ENCODE results near the gene SMYD3. TPM values are rescaled to one million over a fixed set of nuclear protein-coding genes. Genes with fewer than 3 reads are reported as not detected.

The SMYD3 gene
- total and polyA plus RNA-seq, 2 donors (not counting 3 experiments of a cell fraction or from before 2014, with no cell fraction given) = 16.0 to 32.1 TPM

DNA sequence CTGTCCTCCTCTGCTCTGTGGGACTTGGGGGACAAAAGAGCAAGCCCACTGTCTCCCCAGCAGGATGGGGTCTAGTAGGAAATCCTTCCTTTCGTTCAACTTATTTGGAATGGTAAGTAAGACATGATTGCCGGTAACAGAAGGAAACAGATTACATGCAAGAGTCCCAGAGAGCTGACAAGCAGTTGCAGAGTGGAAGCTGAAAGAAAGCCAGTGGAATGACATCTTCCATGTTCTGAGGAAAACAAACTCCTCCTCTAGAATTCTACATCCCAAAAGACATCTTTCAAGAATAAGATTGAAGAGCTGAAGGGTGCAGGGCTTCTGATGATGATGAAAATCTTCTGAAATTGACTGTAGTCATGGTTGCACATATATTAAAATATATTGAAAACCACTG lies 732.9 kb downstream of the SMYD3 start:
- H3K27ac ChIP-seq (ENCODE audit: insufficient read depth, low read depth, low read length) = no peak overlapping the region
- CTCF ChIA-PET = interaction anchor here (0.7 kb wide), 1 partner anchor 10 kb away, joined by 3 read pairs; no protein-coding TSS in a partner anchor

More for the DNA sequence above, 732.9 kb downstream of the SMYD3 start:
- BruUV-seq (replicated peaks) = no TSS peak
- H3K9me1 ChIP-seq (replicated peaks; ENCODE audit: control insufficient read depth, extremely low read depth, insufficient read depth, low read length) = no peaks in the 10 kb centered on the region
- intact Hi-C loops (cut with micrococcal nuclease) = no loop called here
- FAIRE-seq (no peak), DNase-seq (ENCODE audit: low read depth, low spot score) (no peak)
- no peak overlapping the region for H2AFZ ChIP-seq (ENCODE audit: low read depth, low read length)
- H3K79me2 ChIP-seq (ENCODE audit: control insufficient read depth, insufficient read depth, low read length) = no peaks in the 10 kb centered on the region
- no peaks in the 10 kb centered on the region for H3K36me3 ChIP-seq (ENCODE audit: control insufficient read depth in 2 of 2, extremely low read depth in 1 of 2, insufficient read depth in 2 of 2, low read length in 2 of 2)
- H3K4me2 ChIP-seq (ENCODE audit: insufficient read depth, low read length) = no peak overlapping the region
- no peaks in the 10 kb centered on the region for H4K20me1 ChIP-seq (replicated peaks; ENCODE audit: control insufficient read depth, extremely low read depth, insufficient read depth, low read length)
- TF ChIP-seq POLR2AphosphoS5 (IDR thresholded peaks at IDR 0.05; ENCODE audit: insufficient read depth, low read depth, low read length) (no peak), FOS (IDR thresholded peaks at IDR 0.05; ENCODE audit: borderline replicate concordance, insufficient read depth, low read length) (no peak), JUN (IDR thresholded peaks at IDR 0.05; ENCODE audit: borderline replicate concordance, insufficient read depth, insufficient read length, low read depth) (no peak), EZH2 (IDR thresholded peaks at IDR 0.05; ENCODE audit: borderline replicate concordance, low read depth, low read length, severe bottlenecking) (no peak), GATA2 (IDR thresholded peaks at IDR 0.05; ENCODE audit: insufficient read depth, insufficient read length, low read depth, low read length) (no peak), MYC (IDR thresholded peaks at IDR 0.05; ENCODE audit: low read depth, low read length) (no peak), MAX (IDR thresholded peaks at IDR 0.05; ENCODE audit: insufficient read depth, insufficient read length) (no peak), POLR2A (IDR thresholded peaks at IDR 0.05; ENCODE audit: low read depth, low read length) (no peak)
- TF ChIP-seq, protein P1, sequence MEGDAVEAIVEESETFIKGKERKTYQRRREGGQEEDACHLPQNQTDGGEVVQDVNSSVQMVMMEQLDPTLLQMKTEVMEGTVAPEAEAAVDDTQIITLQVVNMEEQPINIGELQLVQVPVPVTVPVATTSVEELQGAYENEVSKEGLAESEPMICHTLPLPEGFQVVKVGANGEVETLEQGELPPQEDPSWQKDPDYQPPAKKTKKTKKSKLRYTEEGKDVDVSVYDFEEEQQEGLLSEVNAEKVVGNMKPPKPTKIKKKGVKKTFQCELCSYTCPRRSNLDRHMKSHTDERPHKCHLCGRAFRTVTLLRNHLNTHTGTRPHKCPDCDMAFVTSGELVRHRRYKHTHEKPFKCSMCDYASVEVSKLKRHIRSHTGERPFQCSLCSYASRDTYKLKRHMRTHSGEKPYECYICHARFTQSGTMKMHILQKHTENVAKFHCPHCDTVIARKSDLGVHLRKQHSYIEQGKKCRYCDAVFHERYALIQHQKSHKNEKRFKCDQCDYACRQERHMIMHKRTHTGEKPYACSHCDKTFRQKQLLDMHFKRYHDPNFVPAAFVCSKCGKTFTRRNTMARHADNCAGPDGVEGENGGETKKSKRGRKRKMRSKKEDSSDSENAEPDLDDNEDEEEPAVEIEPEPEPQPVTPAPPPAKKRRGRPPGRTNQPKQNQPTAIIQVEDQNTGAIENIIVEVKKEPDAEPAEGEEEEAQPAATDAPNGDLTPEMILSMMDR (IDR thresholded peaks at IDR 0.05; ENCODE audit: extremely low read depth in 1 of 2, insufficient read depth in 1 of 2, low read depth in 1 of 2, low read length in 2 of 2) = no peak
- POLR2A ChIA-PET = no interaction called here
- no peaks in the 10 kb centered on the region for H3K9me3 ChIP-seq (replicated peaks; ENCODE audit: control insufficient read depth, insufficient read depth, low read length)
- no peak overlapping the region for H3K4me3 ChIP-seq (replicated peaks in 1 of 3; ENCODE audit: insufficient read depth in 1 of 3, low read depth in 1 of 3, low read length in 3 of 3)
- H3K9ac ChIP-seq (replicated peaks; ENCODE audit: extremely low read depth, insufficient read depth, low read length) = no peak overlapping the region
- dilution Hi-C loops (cut with MboI; ENCODE audit: extremely low pct_ligation_motif_present, low sequenced_read_pairs) = no loop called here
- H3K4me1 ChIP-seq (ENCODE audit: control insufficient read depth, extremely low read depth, insufficient read depth, low read length) = no peaks in the 10 kb centered on the region
- H3K27me3 ChIP-seq (ENCODE audit: control insufficient read depth in 2 of 2, insufficient read depth in 2 of 2, low read length in 2 of 2) = no peaks in the 10 kb centered on the region
